HepG2 (cell line): ENCODE measurements around the gene UPK1A. TPM values are rescaled to one million over a fixed set of nuclear protein-coding genes. Genes with fewer than 3 reads are reported as not detected.
A peak's percentile ranks its signal among the peaks of the same experiment; 100 is the strongest.

Experiments used
- ADNP ChIP-seq: sonication (generic); formaldehyde crosslinking; IDR thresholded peaks from 2 replicates; pipeline ENCODE4 v1.4.0; 2020; ENCODE audit warnings: missing genetic modification reagents
- ARID2 ChIP-seq: sonication (generic); formaldehyde crosslinking; IDR thresholded peaks from 2 replicates; pipeline ENCODE4 v1.8.1; 2022; ENCODE audit warnings: mild to moderate bottlenecking, missing genetic modification reagents, borderline replicate concordance
- BORCS8-MEF2B ChIP-seq: sonication (generic); formaldehyde crosslinking; IDR thresholded peaks from 2 replicates; pipeline ENCODE4 v1.8.0; 2022; ENCODE audit warnings: mild to moderate bottlenecking, missing genetic modification reagents
- ELF3 ChIP-seq: IDR thresholded peaks from 2 replicates; pipeline ENCODE4 v1.6.1; 2016; ENCODE audit warnings: missing genetic modification reagents, missing compliant biosample characterization
- HNRNPH1 ChIP-seq: fragments of 200-400 bp; formaldehyde crosslinking; optimal IDR thresholded peaks from 2 replicates; pipeline ENCODE3; 2017; ENCODE audit warnings: mild to moderate bottlenecking, low read depth, low read length
- KDM1A ChIP-seq: IDR thresholded peaks from 2 replicates; pipeline ENCODE4 v1.6.1; 2016; ENCODE audit warnings: missing compliant biosample characterization
- KDM2A ChIP-seq: sonication (generic); formaldehyde crosslinking; IDR thresholded peaks from 2 replicates; pipeline ENCODE4 v1.4.0; 2020; ENCODE audit warnings: low read depth, missing genetic modification reagents, borderline replicate concordance
- NCOA2 ChIP-seq: sonication (generic); formaldehyde crosslinking; IDR thresholded peaks from 2 replicates; pipeline ENCODE4 v1.8.0; 2022; ENCODE audit warnings: inconsistent platforms
- ONECUT2 ChIP-seq: sonication (generic); formaldehyde crosslinking; IDR thresholded peaks from 2 replicates; pipeline ENCODE4 v1.4.0; 2020; ENCODE audit warnings: missing genetic modification reagents
- PHF5A ChIP-seq: IDR thresholded peaks from one replicate; pipeline ENCODE4 v1.6.1; 2018; ENCODE audit warnings: low read depth, missing genetic modification reagents; ENCODE audit not compliant: unreplicated experiment
- SCMH1 ChIP-seq: sonication (generic); formaldehyde crosslinking; IDR thresholded peaks from 2 replicates; pipeline ENCODE4 v1.9.0; 2021; ENCODE audit warnings: missing genetic modification reagents, mild to moderate bottlenecking, borderline replicate concordance
- SIX4 ChIP-seq: sonication (generic); formaldehyde crosslinking; IDR thresholded peaks from 2 replicates; pipeline ENCODE4 v1.4.0; 2020; ENCODE audit warnings: missing genetic modification reagents
- SMAD3 ChIP-seq: sonication (generic); formaldehyde crosslinking; IDR thresholded peaks from 2 replicates; pipeline ENCODE4 v1.4.0; 2020; ENCODE audit warnings: missing genetic modification reagents
- SMARCC2 ChIP-seq: fragments of 450-650 bp; IDR thresholded peaks from 2 replicates; pipeline ENCODE4 v1.6.1; 2017; ENCODE audit warnings: antibody characterized with exemption, mild to moderate bottlenecking
- SMARCE1 ChIP-seq: fragments of 450-650 bp; IDR thresholded peaks from 2 replicates; pipeline ENCODE4 v1.6.1; 2017; ENCODE audit warnings: borderline replicate concordance
- TBX2 ChIP-seq: sonication (generic); formaldehyde crosslinking; IDR thresholded peaks from 2 replicates; pipeline ENCODE4 v1.5.0; 2020; ENCODE audit warnings: missing genetic modification reagents, mild to moderate bottlenecking, borderline replicate concordance
- ZNF546 ChIP-seq: sonication (generic); formaldehyde crosslinking; conservative IDR thresholded peaks from 2 replicates; pipeline ENCODE4 v1.8.1; 2023; ENCODE audit warnings: mild to moderate bottlenecking, missing genetic modification reagents
- ZNF781 ChIP-seq: sonication (generic); formaldehyde crosslinking; IDR thresholded peaks from 2 replicates; pipeline ENCODE4 v1.5.1; 2020; ENCODE audit warnings: borderline replicate concordance, mild to moderate bottlenecking, missing genetic modification reagents; ENCODE audit errors: not compliant biosample characterization
- polyA plus RNA-seq, 8 experiments: library from polyadenylated mRNA; depleted of rRNA in 3 of 8; stranded (reverse) in 7 of 8; unstranded in 1 of 8; fragments of >200 nt; fragmentation: Illumina TruSeq in 4 of 8; extraction: Trizol in 4 of 8; gene quantifications; 2 replicates each; pipeline versions ENCODE4 v1.2.1 to v1.2.3, GENCODE V29; 2011 to 2016; ENCODE audit warnings: low read depth in 4 of 8, missing spikeins in 1 of 8, mixed read lengths in 1 of 8; ENCODE audit not compliant: insufficient read depth in 1 of 8
- total RNA-seq, 5 experiments: library from RNA; depleted of rRNA; stranded (reverse); fragments of >200 nt; fragmentation: Illumina TruSeq; extraction: Trizol; gene quantifications; 2 replicates each; pipeline ENCODE4 v1.2.3, GENCODE V29; 2016; ENCODE audit warnings: low read depth in 1 of 5
- TF ChIP-seq, protein P1 (sequence below): sonication (generic); formaldehyde crosslinking; IDR thresholded peaks from 2 replicates; pipeline ENCODE4 v1.5.1; 2020; ENCODE audit warnings: mild to moderate bottlenecking, missing genetic modification reagents, moderate library complexity
- TF ChIP-seq, protein P2 (sequence below): sonication (generic); formaldehyde crosslinking; IDR thresholded peaks from 2 replicates; pipeline ENCODE4 v1.5.0; 2020; ENCODE audit warnings: missing genetic modification reagents
- TF ChIP-seq, protein P3 (sequence below): IDR thresholded peaks from 2 replicates; pipeline ENCODE4 v1.6.1; 2016; ENCODE audit warnings: low read depth, missing genetic modification reagents, missing compliant biosample characterization
- TF ChIP-seq, protein P4 (sequence below): IDR thresholded peaks from 2 replicates; pipeline ENCODE4 v1.6.1; 2016; ENCODE audit warnings: missing compliant biosample characterization, missing genetic modification reagents, borderline replicate concordance

The UPK1A gene
- total and polyA plus RNA-seq, 2 of the 13 experiments (the other 11 are each of a cell fraction or from before 2014, with no cell fraction given) = 2.9 TPM; not detected in 1

DNA sequence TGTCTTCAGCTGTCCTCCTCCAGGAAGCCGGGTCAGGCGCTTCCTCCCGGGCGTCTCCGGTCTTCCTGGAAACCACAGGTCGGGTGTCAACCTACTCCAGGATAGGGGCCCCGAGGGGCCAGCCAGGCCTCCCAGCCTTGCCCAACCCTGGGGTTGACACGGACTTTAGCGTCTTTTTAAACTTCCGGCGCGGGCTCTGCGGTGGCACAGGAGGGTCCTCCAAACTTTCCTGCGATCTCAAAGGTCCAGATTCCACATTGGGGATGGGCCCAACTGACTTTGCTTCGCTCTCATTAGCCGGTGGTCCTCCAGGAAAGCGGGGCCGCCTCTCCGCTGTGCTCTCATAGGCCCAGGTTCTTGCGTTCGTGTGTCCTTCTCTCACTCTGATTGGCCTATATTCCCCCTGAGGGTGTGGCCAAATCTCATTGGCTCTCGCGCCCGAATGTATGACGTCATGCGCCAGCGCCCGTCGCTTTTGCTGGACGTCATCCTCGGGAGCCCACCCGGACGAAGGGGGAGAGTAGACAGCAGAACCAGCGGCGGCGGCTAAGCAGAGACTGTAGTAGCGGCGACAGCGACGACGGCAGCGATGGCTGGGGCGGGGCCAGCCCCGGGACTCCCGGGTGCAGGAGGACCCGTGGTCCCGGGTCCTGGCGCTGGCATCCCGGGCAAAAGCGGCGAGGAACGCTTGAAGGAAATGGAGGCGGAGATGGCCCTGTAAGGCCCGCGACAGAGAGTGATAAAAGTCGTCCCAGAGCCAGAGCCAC lies 37.6 kb upstream of the UPK1A start, which contains the start of gene RBM42 (continued):
- TF ChIP-seq, protein P1, sequence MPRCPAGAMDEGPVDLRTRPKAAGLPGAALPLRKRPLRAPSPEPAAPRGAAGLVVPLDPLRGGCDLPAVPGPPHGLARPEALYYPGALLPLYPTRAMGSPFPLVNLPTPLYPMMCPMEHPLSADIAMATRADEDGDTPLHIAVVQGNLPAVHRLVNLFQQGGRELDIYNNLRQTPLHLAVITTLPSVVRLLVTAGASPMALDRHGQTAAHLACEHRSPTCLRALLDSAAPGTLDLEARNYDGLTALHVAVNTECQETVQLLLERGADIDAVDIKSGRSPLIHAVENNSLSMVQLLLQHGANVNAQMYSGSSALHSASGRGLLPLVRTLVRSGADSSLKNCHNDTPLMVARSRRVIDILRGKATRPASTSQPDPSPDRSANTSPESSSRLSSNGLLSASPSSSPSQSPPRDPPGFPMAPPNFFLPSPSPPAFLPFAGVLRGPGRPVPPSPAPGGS (CRISPR knock-in tag) = no peak
- TF ChIP-seq HNRNPH1 = no peak
- TF ChIP-seq KDM1A (CRISPR knock-in tag) = no peak
- peak; percentile 84; the same call in 1 of the 2 replicates for TF ChIP-seq SMARCC2
- TF ChIP-seq, protein P2, sequence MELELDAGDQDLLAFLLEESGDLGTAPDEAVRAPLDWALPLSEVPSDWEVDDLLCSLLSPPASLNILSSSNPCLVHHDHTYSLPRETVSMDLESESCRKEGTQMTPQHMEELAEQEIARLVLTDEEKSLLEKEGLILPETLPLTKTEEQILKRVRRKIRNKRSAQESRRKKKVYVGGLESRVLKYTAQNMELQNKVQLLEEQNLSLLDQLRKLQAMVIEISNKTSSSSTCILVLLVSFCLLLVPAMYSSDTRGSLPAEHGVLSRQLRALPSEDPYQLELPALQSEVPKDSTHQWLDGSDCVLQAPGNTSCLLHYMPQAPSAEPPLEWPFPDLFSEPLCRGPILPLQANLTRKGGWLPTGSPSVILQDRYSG (CRISPR knock-in tag) = peak; percentile 50; the same call in 1 of the 2 replicates
- no peak for TF ChIP-seq ADNP (CRISPR knock-in tag)
- TF ChIP-seq, protein P3, sequence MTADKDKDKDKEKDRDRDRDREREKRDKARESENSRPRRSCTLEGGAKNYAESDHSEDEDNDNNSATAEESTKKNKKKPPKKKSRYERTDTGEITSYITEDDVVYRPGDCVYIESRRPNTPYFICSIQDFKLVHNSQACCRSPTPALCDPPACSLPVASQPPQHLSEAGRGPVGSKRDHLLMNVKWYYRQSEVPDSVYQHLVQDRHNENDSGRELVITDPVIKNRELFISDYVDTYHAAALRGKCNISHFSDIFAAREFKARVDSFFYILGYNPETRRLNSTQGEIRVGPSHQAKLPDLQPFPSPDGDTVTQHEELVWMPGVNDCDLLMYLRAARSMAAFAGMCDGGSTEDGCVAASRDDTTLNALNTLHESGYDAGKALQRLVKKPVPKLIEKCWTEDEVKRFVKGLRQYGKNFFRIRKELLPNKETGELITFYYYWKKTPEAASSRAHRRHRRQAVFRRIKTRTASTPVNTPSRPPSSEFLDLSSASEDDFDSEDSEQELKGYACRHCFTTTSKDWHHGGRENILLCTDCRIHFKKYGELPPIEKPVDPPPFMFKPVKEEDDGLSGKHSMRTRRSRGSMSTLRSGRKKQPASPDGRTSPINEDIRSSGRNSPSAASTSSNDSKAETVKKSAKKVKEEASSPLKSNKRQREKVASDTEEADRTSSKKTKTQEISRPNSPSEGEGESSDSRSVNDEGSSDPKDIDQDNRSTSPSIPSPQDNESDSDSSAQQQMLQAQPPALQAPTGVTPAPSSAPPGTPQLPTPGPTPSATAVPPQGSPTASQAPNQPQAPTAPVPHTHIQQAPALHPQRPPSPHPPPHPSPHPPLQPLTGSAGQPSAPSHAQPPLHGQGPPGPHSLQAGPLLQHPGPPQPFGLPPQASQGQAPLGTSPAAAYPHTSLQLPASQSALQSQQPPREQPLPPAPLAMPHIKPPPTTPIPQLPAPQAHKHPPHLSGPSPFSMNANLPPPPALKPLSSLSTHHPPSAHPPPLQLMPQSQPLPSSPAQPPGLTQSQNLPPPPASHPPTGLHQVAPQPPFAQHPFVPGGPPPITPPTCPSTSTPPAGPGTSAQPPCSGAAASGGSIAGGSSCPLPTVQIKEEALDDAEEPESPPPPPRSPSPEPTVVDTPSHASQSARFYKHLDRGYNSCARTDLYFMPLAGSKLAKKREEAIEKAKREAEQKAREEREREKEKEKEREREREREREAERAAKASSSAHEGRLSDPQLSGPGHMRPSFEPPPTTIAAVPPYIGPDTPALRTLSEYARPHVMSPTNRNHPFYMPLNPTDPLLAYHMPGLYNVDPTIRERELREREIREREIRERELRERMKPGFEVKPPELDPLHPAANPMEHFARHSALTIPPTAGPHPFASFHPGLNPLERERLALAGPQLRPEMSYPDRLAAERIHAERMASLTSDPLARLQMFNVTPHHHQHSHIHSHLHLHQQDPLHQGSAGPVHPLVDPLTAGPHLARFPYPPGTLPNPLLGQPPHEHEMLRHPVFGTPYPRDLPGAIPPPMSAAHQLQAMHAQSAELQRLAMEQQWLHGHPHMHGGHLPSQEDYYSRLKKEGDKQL (CRISPR knock-in tag) = no peak
- TF ChIP-seq ZNF546 = no peak
- no peak for TF ChIP-seq ONECUT2
- 0 out of 2 replicates have a peak, but pooled peaks have one; percentile 59 for TF ChIP-seq SIX4
- TF ChIP-seq TBX2 = peak; percentile 64
- TF ChIP-seq ARID2 (CRISPR knock-in tag) = no peak
- TF ChIP-seq SCMH1 (CRISPR knock-in tag) = no peak
- TF ChIP-seq, protein P4, sequence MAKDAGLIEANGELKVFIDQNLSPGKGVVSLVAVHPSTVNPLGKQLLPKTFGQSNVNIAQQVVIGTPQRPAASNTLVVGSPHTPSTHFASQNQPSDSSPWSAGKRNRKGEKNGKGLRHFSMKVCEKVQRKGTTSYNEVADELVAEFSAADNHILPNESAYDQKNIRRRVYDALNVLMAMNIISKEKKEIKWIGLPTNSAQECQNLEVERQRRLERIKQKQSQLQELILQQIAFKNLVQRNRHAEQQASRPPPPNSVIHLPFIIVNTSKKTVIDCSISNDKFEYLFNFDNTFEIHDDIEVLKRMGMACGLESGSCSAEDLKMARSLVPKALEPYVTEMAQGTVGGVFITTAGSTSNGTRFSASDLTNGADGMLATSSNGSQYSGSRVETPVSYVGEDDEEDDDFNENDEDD (CRISPR knock-in tag) = peak; percentile 57; the same call in 1 of the 2 replicates
- TF ChIP-seq SMAD3 (CRISPR knock-in tag) = peak; percentile 47; the same call in 1 of the 2 replicates
- TF ChIP-seq PHF5A (CRISPR knock-in tag) = no peak
- peak; percentile 30; the same call in 1 of the 2 replicates for TF ChIP-seq NCOA2 (CRISPR knock-in tag)
- peak; percentile 32 for TF ChIP-seq ZNF781
- peak; percentile 90 for TF ChIP-seq KDM2A
- no peak for TF ChIP-seq SMARCE1
- no peak; the same call in 1 of the 2 replicates for TF ChIP-seq BORCS8-MEF2B (CRISPR knock-in tag)
- TF ChIP-seq ELF3 (CRISPR knock-in tag) = peak; percentile 55
